ENCODE data around the gene MYO15A. TPM values are rescaled to one million over a fixed set of nuclear protein-coding genes. Genes with fewer than 3 reads are reported as not detected.

MYO15A gene
- total RNA-seq, 2 experiments from 2014 or later, result 0.98 to 1.4 TPM

DNA sequence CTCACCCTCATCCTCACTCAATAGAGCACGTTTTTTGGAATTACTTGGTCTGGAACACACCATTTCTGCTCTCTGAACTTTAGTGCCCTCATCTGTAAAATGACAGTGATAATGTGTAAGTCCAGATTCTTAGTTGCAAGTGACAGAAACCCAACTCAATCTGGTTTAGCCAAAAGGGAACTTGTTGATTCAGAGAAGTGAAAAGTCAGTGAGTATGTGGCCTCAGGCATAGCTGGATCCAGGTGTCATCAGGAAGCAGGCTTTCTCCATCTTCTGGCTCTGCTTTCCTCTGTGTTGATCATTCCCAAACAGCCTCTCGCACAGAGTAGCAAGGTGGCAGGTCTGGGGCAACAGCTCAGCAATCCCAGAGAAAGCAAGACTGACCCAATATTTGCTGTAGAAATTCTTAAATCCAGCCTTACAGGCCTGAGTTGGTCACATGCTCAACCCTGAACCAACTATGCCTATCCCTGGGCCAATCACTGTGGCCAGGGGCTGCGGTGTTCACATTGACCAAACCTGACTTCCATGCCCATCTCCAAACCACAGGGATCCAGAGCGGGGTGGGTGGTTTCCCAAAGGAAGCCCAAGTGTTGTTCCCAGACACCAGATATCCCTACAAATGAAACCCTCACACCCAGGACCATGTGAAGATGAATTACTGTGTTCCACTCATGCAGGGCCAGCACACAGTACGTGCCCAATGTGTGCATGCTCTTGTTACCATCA lies 51.7 kb downstream of the MYO15A start:
- no TSS peak for BruUV-seq (replicated peaks)
- H3K4me2 ChIP-seq (ENCODE audit: low read length), result no peak overlapping the region
- no peak overlapping the region for H3K4me3 ChIP-seq (ENCODE audit: low read depth, low read length, poor library complexity, severe bottlenecking)
- ChIA-PET CTCF (ENCODE audit: unreplicated experiment) (no interaction called here), POLR2A (no interaction called here)
- no peak overlapping the region for H3K27ac ChIP-seq (ENCODE audit: low read depth, low read length, poor library complexity, severe bottlenecking)
- H3K36me3 ChIP-seq (ENCODE audit: insufficient read depth, low read length), result no peaks in the 10 kb centered on the region
- H3K79me2 ChIP-seq (ENCODE audit: insufficient read depth, low read depth, low read length), result no peaks in the 10 kb centered on the region
- H3K9me3 ChIP-seq (ENCODE audit: low read length), result no peaks in the 10 kb centered on the region
- no peaks in the 10 kb centered on the region for H3K9me2 ChIP-seq (ENCODE audit: insufficient read depth, low read length)
- intact Hi-C loops (cut with micrococcal nuclease; ENCODE audit: unreplicated experiment), result no loop called here
- TF ChIP-seq, protein P1, sequence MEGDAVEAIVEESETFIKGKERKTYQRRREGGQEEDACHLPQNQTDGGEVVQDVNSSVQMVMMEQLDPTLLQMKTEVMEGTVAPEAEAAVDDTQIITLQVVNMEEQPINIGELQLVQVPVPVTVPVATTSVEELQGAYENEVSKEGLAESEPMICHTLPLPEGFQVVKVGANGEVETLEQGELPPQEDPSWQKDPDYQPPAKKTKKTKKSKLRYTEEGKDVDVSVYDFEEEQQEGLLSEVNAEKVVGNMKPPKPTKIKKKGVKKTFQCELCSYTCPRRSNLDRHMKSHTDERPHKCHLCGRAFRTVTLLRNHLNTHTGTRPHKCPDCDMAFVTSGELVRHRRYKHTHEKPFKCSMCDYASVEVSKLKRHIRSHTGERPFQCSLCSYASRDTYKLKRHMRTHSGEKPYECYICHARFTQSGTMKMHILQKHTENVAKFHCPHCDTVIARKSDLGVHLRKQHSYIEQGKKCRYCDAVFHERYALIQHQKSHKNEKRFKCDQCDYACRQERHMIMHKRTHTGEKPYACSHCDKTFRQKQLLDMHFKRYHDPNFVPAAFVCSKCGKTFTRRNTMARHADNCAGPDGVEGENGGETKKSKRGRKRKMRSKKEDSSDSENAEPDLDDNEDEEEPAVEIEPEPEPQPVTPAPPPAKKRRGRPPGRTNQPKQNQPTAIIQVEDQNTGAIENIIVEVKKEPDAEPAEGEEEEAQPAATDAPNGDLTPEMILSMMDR (conservative IDR thresholded peaks at IDR 0.05; ENCODE audit: low read length), result no peak
- TF ChIP-seq EZH2phosphoT487 (IDR thresholded peaks at IDR 0.05; ENCODE audit: borderline replicate concordance, low read depth, low read length), result no peak
- H3K4me1 ChIP-seq (ENCODE audit: insufficient read depth, low read length, poor library complexity, severe bottlenecking), result peaks cover 20% of the 10 kb centered on the region
- no peak for DNase-seq (ENCODE audit: low spot score)
- no peaks in the 10 kb centered on the region for H4K20me1 ChIP-seq (ENCODE audit: insufficient read depth, low read length)
- no peak overlapping the region for H2AFZ ChIP-seq (ENCODE audit: low read length)

DNA sequence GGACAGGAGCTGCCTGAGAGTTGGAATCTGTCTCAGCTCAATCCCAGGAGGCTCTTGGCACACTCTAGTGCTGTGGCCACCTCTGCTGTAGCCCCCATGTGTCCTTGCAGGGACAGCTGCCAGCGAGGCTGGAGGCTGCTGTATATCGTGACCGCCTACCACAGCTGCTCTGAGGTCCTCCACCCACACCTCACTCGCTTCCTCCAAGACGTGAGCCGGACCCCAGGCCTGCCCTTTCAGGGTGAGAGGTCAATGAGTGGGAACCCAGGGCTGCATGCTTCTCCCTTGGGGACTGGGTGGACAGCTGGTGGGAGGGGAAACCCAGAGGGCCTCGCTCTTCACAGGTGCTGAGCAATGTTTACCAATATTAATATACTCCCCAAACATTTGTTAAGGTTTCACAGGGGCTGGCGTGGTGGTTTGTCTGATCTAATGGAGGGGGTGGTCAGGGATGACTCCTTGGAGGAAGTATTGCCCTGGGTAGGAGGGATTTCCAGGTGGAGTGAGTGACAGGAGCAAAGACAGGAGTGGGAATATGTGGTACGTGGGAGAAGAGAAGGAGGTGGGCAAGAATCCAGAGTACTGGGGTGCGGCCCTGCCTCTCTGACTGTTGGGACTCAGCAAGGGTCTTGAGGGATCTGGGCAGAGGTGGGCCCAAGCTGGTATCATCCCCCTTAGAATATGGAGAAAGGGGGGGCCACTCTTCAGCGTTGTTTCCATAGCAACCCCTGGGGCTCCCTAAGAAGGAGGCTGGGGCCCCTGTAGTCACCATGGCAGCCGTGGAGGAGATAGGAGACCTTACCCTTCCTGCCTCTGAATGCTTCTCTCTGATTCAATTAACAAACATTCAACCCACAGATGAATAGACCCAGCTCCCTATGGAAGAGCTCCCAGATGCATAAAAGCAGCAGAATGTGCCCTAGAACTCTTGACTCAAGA lies 52.9 kb downstream of the MYO15A start:
- TF ChIP-seq, protein P1 (conservative IDR thresholded peaks at IDR 0.05; ENCODE audit: low read length), result no peak
- no peak for TF ChIP-seq EZH2phosphoT487 (IDR thresholded peaks at IDR 0.05; ENCODE audit: borderline replicate concordance, low read depth, low read length)
- no peaks in the 10 kb centered on the region for H4K20me1 ChIP-seq (ENCODE audit: insufficient read depth, low read length)
- BruUV-seq (replicated peaks), result no TSS peak
- CTCF ChIA-PET (ENCODE audit: unreplicated experiment), result no interaction called here
- H3K36me3 ChIP-seq (ENCODE audit: insufficient read depth, low read length), result no peaks in the 10 kb centered on the region
- H3K4me3 ChIP-seq (ENCODE audit: low read depth, low read length, poor library complexity, severe bottlenecking), result no peak overlapping the region
- intact Hi-C loops (cut with micrococcal nuclease; ENCODE audit: unreplicated experiment), result no loop called here
- DNase-seq (ENCODE audit: low spot score), result no peak
- no peaks in the 10 kb centered on the region for H3K9me2 ChIP-seq (ENCODE audit: insufficient read depth, low read length)
- H3K4me1 ChIP-seq (ENCODE audit: insufficient read depth, low read length, poor library complexity, severe bottlenecking), result peaks cover 20% of the 10 kb centered on the region
- H3K4me2 ChIP-seq (ENCODE audit: low read length), result no peak overlapping the region
- H3K79me2 ChIP-seq (ENCODE audit: insufficient read depth, low read depth, low read length), result no peaks in the 10 kb centered on the region
- no peak overlapping the region for H2AFZ ChIP-seq (ENCODE audit: low read length)
- POLR2A ChIA-PET, result no interaction called here
- no peaks in the 10 kb centered on the region for H3K9me3 ChIP-seq (ENCODE audit: low read length)
- no peak overlapping the region for H3K27ac ChIP-seq (ENCODE audit: low read depth, low read length, poor library complexity, severe bottlenecking)
